ENCODE results near the gene FLT3LG. TPM values are rescaled to one million over a fixed set of nuclear protein-coding genes. Genes with fewer than 3 reads are reported as not detected.
A peak's percentile ranks its signal among the peaks of the same experiment; 100 is the strongest.

FLT3LG gene
- total and polyA plus RNA-seq, 2 experiments from 2014 or later: 0.86 to 2.0 TPM

DNA sequence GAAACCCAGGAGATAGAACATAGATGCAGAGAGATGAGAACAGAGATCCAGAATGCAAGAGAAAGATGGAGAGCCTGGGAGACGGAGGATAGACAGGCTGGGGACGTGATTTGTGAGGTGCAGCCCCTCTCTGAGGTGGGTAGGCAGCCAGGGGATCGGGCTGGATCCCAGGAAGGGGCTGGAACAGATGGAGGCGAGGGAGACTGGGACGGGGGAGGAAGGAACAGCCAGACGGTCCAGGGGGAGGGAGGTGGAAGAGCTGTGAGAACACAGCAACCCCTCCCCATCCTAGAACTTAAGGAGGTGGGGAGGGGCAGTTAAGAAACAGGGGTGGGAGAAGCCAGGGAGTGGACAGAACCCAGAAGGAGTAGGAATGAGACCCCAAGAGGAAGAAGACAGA, 35.8 kb upstream of the FLT3LG start:
- Histone ChIP-seq H3K4me3 (no peak overlapping the region), H3K27ac (no peak overlapping the region), H3K36me3 (no peaks in the 10 kb centered on the region), H3K9me3 (ENCODE audit: low read depth) (no peaks in the 10 kb centered on the region), H3K27me3 (peaks cover 78% of the 10 kb centered on the region), H3K4me1 (ENCODE audit: low read depth) (no peaks in the 10 kb centered on the region)
- DNase-seq (ENCODE audit: low read depth in 1 of 2, low spot score in 1 of 2): no peak
- TF ChIP-seq, protein P1, sequence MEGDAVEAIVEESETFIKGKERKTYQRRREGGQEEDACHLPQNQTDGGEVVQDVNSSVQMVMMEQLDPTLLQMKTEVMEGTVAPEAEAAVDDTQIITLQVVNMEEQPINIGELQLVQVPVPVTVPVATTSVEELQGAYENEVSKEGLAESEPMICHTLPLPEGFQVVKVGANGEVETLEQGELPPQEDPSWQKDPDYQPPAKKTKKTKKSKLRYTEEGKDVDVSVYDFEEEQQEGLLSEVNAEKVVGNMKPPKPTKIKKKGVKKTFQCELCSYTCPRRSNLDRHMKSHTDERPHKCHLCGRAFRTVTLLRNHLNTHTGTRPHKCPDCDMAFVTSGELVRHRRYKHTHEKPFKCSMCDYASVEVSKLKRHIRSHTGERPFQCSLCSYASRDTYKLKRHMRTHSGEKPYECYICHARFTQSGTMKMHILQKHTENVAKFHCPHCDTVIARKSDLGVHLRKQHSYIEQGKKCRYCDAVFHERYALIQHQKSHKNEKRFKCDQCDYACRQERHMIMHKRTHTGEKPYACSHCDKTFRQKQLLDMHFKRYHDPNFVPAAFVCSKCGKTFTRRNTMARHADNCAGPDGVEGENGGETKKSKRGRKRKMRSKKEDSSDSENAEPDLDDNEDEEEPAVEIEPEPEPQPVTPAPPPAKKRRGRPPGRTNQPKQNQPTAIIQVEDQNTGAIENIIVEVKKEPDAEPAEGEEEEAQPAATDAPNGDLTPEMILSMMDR (IDR thresholded peaks at IDR 0.05; ENCODE audit: low read depth, low read length): no peak

DNA sequence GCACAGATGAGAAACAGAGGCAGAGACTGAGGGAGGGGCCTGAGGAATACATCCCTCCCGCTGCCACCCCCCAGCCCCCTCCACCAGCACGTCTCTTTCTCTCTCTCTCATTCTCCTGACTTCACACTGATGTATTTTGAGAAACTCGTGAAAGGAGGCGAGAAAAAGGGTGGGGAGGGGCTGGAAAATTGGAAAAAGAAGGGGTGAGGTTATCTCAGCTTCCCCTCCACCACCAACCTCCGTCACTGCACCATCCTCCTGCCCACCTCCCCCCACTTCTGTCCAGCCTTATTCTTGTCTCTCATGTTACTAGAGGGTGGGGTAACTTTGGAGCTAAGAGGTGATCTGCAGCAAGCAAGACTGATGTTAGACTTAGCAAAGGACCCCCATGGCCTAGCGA, 34.2 kb upstream of the FLT3LG start:
- Histone ChIP-seq H3K36me3 (no peaks in the 10 kb centered on the region), H3K9me3 (ENCODE audit: low read depth) (no peaks in the 10 kb centered on the region), H3K27me3 (peaks cover 70% of the 10 kb centered on the region), H3K27ac (no peak overlapping the region), H3K4me3 (no peak overlapping the region), H3K4me1 (ENCODE audit: low read depth) (no peaks in the 10 kb centered on the region)
- DNase-seq (ENCODE audit: low read depth in 1 of 2, low spot score in 1 of 2): no peak
- TF ChIP-seq, protein P1 (IDR thresholded peaks at IDR 0.05; ENCODE audit: low read depth, low read length): no peak

DNA sequence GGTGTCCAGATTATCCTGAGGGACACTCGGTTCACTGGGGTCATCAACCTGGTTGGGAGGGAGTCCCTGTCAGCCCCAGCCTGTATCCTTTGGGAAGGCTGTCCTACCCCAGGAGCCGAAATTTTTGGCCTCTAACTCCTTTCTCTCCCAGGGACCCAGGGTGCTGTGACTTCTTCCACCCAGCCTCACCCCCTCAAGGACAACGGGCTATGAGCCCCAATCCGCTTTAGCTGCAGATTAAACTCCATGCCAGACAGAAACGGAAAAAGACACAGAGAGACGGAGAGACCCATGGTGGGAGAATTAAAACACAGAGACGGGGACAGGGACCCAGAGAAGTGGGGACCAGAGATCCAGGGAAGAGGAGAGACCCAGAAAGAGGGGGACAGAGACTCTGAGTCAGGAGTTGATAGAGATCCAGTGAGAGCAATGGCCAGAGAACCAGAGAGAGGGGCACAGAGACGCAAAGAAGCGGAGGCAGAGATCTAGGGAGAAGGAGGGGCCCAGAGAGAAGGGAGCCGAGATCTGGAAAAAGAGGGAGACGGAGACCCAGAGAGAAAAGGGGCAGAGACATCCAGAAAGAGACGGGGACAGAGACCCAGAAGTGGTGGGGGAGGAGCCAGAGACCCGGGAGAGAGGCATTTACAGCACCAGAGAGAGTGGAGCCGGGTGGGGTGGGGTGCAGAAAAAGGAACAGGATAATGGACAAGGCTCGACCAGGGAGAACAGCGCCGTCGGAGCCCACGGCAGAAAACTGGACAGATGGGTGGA, 33.4 kb upstream of the FLT3LG start:
- Histone ChIP-seq H3K4me1 (ENCODE audit: low read depth) (no peaks in the 10 kb centered on the region), H3K27me3 (peaks cover 69% of the 10 kb centered on the region), H3K9me3 (ENCODE audit: low read depth) (no peaks in the 10 kb centered on the region), H3K4me3 (peak overlapping the region; percentile 44), H3K27ac (no peak overlapping the region), H3K36me3 (no peaks in the 10 kb centered on the region)
- TF ChIP-seq, protein P1 (IDR thresholded peaks at IDR 0.05; ENCODE audit: low read depth, low read length): no peak
- DNase-seq (ENCODE audit: low read depth in 1 of 2, low spot score in 1 of 2): no peak

DNA sequence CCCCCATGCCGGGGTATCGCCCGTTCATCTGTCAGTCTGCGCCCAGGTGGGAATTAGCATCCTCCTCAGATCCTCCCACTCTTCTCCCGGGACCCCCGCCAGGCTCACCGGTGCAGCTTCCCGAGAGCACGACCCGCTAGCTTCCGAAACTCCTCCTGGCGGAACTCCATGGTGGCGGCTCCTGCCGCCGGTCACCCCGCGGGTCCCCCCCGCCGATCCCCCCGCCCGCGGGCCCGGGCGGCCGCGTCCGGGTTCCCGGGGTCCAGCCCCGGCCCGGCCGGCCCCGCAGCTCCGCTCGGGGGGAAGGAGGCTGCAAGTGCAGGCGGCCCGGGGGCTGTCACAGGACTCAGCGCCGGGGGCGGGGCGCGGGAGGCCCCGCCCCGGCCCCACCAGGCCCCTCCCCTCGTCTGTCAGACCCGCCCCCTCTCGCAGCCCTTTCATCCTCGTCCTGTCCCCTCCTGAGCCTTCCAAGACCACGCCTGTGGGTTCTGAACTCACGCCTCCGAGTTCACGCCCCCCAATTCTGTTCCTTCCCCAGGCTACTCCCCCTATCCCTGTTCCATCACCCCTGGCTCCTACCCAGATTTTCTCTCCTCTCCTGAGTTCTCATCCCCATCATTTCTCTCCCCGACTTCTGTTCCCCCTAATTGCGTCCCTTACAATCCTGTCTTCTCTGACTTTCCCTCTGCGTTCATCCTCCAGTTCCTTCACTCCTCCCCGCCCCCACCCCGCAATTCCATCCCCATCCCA, 32.6 kb upstream of the FLT3LG start, which contains the start of gene SLC17A7:
Gene SLC17A7 (minus strand): TSS at position 318 of the 750 bp plus-strand sequence. CDS start 148 bp downstream, at position 170.
- peak in 1 of 2 donors; percentile 68 for DNase-seq (ENCODE audit: low read depth in 1 of 2, low spot score in 1 of 2)
- Histone ChIP-seq H3K27ac (peak within 1 kb of the TSS; percentile 40), H3K36me3 (no peaks in the 10 kb centered on the region), H3K4me1 (ENCODE audit: low read depth) (no peaks in the 10 kb centered on the region), H3K4me3 (peak within 1 kb of the TSS; percentile 44), H3K27me3 (peaks cover 62% of the 10 kb centered on the region), H3K9me3 (ENCODE audit: low read depth) (no peaks in the 10 kb centered on the region)
- TF ChIP-seq, protein P1 (IDR thresholded peaks at IDR 0.05; ENCODE audit: low read depth, low read length): no peak

DNA sequence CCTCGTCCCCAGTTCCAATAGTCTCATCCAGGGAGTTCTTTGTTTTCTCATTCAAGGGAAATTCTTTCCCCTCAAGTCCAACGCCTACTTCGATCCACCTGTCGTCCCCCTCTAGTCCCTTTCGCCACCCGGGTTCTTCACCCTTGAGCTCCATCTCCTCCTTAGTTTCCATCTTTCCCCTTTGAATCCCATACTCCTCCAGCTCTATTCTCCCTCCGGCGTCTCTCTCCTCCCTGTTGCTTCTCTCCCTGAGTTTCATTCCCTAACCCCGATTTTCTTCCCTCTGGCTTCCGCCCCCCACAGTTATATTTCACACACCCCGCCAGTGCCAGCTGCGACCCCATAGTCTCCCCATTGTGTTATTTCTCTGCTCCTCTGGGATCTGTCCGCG, 32.1 kb upstream of the FLT3LG start:
- Histone ChIP-seq H3K9me3 (ENCODE audit: low read depth) (no peaks in the 10 kb centered on the region), H3K4me3 (peak overlapping the region; percentile 44), H3K27ac (no peak overlapping the region), H3K36me3 (no peaks in the 10 kb centered on the region), H3K27me3 (peaks cover 56% of the 10 kb centered on the region), H3K4me1 (ENCODE audit: low read depth) (no peaks in the 10 kb centered on the region)
- TF ChIP-seq, protein P1 (IDR thresholded peaks at IDR 0.05; ENCODE audit: low read depth, low read length): no peak
- no peak for DNase-seq (ENCODE audit: low read depth in 1 of 2, low spot score in 1 of 2)

All from cardiac muscle cell (in vitro differentiated cells and primary cell).